A673 (cell line): Measurements from ENCODE around the gene SAMD14.

Experiments used
- CTCF ChIP-seq: fragments of 300-800, 200-600 bp; sonication (generic); conservative IDR thresholded peaks from 2 replicates; pipeline ENCODE4 v1.5.1; 2017; ENCODE audit warnings: low read depth, mild to moderate bottlenecking, antibody characterized with exemption, low read length, moderate library complexity, mixed read lengths
- EZH2 ChIP-seq: fragments of 200-600 bp; sonication (generic); IDR thresholded peaks from 2 replicates; pipeline ENCODE4 v1.6.1; 2017; ENCODE audit warnings: borderline replicate concordance, low read depth, mild to moderate bottlenecking, mixed read lengths, antibody characterized with exemption, low read length; ENCODE audit not compliant: poor library complexity, severe bottlenecking

- TF ChIP-seq CTCF (no peak), EZH2 (no peak)
Measured at GRCh38 chr17:50134206-50135110, 4.5 kb upstream of the SAMD14 start.
